Islet precursor cell (in vitro differentiated cells): ENCODE results near the gene PDE4A.
A peak's percentile ranks its signal among the peaks of the same experiment; 100 is the strongest.
"Not testable (repeated sequence)": the region's sequence is repeated elsewhere in the genome, so short reads cannot be mapped to it uniquely, and the experiment has no call there.

Experiments
- DNase-seq: peaks from one replicate; pipeline ENCODE4 v3.0.0-alpha.2; 2018

PDE4A gene

GRCh38 chr19:10420444-10421239, at the start of gene PDE4A:
Gene PDE4A, plus strand, starts transcription at chr19:10420538. Its CDS starts 227 bp downstream, at chr19:10420765.
- peak; percentile 85 for DNase-seq

GRCh38 chr19:10372690-10373089, 47.6 kb upstream of the PDE4A start:
- DNase-seq, result no peak

GRCh38 chr19:10374931-10375330, 45.4 kb upstream of the PDE4A start:
- no peak for DNase-seq

GRCh38 chr19:10377140-10377640, 43.1 kb upstream of the PDE4A start:
- not testable (repeated sequence) for DNase-seq

- DNase-seq, result no peak
Observed at GRCh38 chr19:10378124-10378523, 42.2 kb upstream of the PDE4A start.

GRCh38 chr19:10379880-10380312, 40.4 kb upstream of the PDE4A start:
- DNase-seq, result no peak

GRCh38 chr19:10380313-10381102, 39.8 kb upstream of the PDE4A start, which contains the start of gene TYK2:
Gene TYK2, minus strand, starts transcription at chr19:10380572. Its CDS starts 2,166 bp downstream, at chr19:10378406.
- DNase-seq, result peak; percentile 99

GRCh38 chr19:10383223-10383499, 37.2 kb upstream of the PDE4A start:
- not testable (repeated sequence) for DNase-seq

- DNase-seq, result no peak
Observed at GRCh38 chr19:10384580-10384979, 35.8 kb upstream of the PDE4A start.

GRCh38 chr19:10388957-10389356, 31.4 kb upstream of the PDE4A start:
- DNase-seq, result peak; percentile 90

- DNase-seq, result no peak
Observed at GRCh38 chr19:10389863-10390262, 30.5 kb upstream of the PDE4A start.

- peak; percentile 81 for DNase-seq
Observed at GRCh38 chr19:10390652-10391286, 29.6 kb upstream of the PDE4A start.

- DNase-seq, result no peak
Observed at GRCh38 chr19:10392120-10392519, 28.2 kb upstream of the PDE4A start.

- no peak for DNase-seq
Observed at GRCh38 chr19:10393137-10393536, 27.2 kb upstream of the PDE4A start.

- no peak for DNase-seq
Observed at GRCh38 chr19:10395003-10395402, 25.3 kb upstream of the PDE4A start.

- no peak for DNase-seq
Observed at GRCh38 chr19:10395436-10395835, 24.9 kb upstream of the PDE4A start.

- no peak for DNase-seq
Observed at GRCh38 chr19:10395917-10396316, 24.4 kb upstream of the PDE4A start.

- DNase-seq, result no peak
Observed at GRCh38 chr19:10398819-10399218, 21.5 kb upstream of the PDE4A start.

- DNase-seq, result not testable (repeated sequence)
Observed at GRCh38 chr19:10399340-10399739, 21.0 kb upstream of the PDE4A start.

GRCh38 chr19:10399878-10400277, 20.5 kb upstream of the PDE4A start:
- no peak for DNase-seq

- DNase-seq, result peak; percentile 79
Observed at GRCh38 chr19:10402441-10403038, 17.8 kb upstream of the PDE4A start.

- DNase-seq, result peak; percentile 98
Observed at GRCh38 chr19:10403137-10404021, 17.0 kb upstream of the PDE4A start, which contains the start of gene CDC37. Gene CDC37, minus strand, starts transcription at chr19:10403542. Its CDS starts 63 bp downstream, at chr19:10403479.
